ENCODE results near the gene VWA2.

The VWA2 gene

GRCh38 chr10:114297136-114297705, 58.2 kb downstream of the VWA2 start:
- no peak for TF ChIP-seq CTCF (IDR thresholded peaks at IDR 0.05)

GRCh38 chr10:114300036-114300645, 61.1 kb downstream of the VWA2 start:
- no peak for TF ChIP-seq CTCF (IDR thresholded peaks at IDR 0.05)

- TF ChIP-seq CTCF (IDR thresholded peaks at IDR 0.05), result no peak
Observed at GRCh38 chr10:114301177-114301576, 62.1 kb downstream of the VWA2 start.

- no peak for TF ChIP-seq CTCF (IDR thresholded peaks at IDR 0.05)
Observed at GRCh38 chr10:114301951-114302710, 63.1 kb downstream of the VWA2 start.

- TF ChIP-seq CTCF (IDR thresholded peaks at IDR 0.05), result no peak
Observed at GRCh38 chr10:114303556-114303955, 64.5 kb downstream of the VWA2 start.

- TF ChIP-seq CTCF (IDR thresholded peaks at IDR 0.05), result peak; percentile 68
Observed at GRCh38 chr10:114304017-114304570, 65.0 kb downstream of the VWA2 start.

- peak; percentile 48 for TF ChIP-seq CTCF (IDR thresholded peaks at IDR 0.05)
Observed at GRCh38 chr10:114304571-114305421, 65.7 kb downstream of the VWA2 start.
